ENCODE results near the gene PPFIA1.
"Not testable (repeated sequence)": the region's sequence is repeated elsewhere in the genome, so short reads cannot be mapped to it uniquely, and the experiment has no call there.

Gene PPFIA1

DNA sequence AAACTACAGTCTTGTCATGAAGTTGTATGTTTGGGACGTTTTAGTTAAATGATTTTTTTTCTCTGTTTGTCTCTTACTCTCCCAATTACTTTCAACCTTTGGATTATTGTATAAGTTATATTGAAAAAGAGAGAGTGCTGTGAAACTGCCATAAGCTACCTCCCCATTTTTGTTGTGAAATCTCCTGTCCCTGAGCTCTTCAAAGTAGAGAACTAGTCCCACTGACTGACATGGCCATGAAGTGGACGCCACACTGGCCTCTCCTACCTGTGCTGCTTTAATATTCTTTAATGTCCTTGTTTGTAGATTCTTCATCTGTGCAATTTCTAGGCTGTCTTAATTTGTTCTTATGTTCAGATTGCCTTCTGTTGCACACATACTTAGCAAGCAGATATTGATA, 56.3 kb downstream of the PPFIA1 start:
- no peak for DNase-seq

DNA sequence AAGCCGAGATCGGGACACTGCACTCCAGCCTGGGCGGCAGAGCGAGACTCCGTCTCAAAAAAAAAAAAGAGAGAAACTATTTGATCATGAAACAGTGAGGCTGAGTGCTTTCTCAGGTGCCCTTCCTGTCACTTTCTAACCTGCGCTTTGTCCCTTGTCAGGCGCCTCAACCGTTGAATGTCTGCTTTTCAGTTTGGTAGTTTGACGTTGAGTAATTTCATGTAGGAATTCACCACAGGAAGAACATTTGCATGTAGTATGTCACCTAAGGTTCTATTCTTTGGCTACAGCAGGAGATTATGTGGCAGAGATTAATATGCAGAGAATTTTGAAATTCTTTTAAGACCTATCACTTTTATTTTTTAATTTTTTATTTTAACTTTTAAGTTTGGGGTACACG, 57.2 kb downstream of the PPFIA1 start:
- no peak for DNase-seq

DNA sequence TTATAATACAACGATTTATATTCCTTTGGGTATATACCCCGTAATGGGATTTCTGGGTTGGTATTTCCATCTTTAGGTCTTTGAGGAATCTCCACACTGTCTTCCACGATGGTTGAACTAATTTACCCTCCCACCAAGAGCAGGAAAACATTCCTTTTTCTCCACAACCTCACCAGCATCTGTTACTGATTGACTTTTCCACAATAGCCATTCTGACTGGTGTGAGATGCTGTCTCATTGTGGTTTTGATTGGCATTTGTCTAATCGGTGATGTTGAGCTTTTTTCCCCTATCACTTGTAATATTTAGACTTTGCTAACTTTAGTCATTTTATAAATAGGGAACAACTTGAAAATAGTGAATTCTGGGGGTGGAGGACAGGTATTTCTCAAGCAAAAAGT, 58.1 kb downstream of the PPFIA1 start:
- no peak for DNase-seq

DNA sequence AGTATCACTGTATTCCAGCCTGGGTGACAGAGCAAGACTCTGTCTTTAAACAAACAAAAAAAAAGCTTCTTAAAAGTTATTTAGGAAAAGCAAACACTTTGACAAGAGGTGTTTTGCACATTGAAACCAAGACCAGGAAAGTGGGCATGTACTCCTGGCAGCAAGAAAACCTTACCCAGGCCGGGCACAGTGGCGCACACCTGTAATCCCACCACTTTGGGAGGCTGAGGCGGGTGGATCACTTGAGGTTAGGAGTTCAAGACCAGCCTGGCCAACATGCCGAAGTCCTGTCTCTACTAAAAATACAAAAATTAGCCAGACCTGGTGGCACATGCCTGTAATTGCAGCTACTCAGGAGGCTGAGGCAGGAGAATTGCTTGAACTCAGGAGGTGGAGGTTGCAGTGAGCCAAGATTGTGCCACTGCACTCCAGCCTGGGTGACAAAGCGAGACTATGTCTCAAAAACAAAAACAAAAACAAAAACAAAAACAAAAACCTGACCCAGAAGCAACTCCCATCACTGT, 60.9 kb downstream of the PPFIA1 start:
- not testable (repeated sequence) for DNase-seq

DNA sequence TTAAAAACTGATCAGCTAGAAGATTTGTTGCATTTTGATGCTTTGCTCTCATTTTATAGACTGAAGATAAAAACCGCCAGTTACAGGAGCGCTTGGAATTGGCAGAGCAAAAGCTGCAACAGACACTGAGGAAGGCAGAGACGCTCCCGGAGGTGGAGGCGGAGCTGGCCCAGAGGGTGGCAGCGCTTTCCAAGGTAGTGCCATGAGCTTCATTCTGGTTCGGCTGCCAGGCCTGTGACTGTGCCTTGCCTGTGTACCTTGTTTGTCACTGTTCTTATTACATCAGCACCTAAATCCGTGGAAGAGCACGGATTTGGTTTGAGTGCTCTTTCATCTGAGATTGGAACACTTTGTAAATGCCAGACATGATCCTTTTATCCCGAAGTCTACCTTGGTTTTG, 61.4 kb downstream of the PPFIA1 start:
- DNase-seq: no peak

DNA sequence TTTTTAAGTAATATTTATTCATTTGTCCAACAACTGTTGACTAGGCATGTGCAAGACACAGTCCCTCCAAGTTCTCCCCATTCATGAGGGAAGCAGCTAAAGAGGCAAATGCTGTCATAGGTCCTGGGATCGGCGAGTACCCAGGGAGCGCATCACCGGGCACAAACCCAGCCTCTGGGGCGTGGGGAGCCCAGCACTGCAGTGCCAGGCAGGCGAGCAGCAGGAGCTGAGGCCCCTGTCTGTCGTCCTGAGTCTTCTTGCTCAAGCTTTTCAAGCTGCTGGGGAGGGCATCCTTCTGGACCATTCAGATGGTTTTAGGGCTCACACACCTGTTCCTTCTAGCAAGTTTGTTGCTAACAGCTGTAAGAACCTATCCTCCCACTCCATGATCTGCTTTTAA, 62.1 kb downstream of the PPFIA1 start:
- DNase-seq: no peak

DNA sequence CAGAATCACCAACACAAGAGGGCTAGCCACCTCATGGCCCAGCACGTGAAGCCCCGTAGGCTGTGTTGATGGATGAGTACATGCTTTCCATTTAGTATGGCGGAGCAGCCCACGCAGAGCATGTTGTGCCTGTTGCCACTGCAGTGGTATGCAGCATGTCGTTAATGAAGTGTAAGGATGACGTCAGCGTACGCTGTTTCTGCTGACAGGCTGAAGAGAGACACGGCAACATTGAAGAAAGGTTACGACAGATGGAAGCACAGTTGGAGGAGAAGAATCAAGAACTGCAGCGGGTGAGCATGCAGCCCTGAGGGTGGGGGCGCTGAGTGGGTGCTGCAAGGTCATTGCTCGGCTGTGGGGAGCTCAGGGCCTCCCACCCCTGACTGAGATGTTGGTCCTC, 62.8 kb downstream of the PPFIA1 start:
- DNase-seq: no peak

DNA sequence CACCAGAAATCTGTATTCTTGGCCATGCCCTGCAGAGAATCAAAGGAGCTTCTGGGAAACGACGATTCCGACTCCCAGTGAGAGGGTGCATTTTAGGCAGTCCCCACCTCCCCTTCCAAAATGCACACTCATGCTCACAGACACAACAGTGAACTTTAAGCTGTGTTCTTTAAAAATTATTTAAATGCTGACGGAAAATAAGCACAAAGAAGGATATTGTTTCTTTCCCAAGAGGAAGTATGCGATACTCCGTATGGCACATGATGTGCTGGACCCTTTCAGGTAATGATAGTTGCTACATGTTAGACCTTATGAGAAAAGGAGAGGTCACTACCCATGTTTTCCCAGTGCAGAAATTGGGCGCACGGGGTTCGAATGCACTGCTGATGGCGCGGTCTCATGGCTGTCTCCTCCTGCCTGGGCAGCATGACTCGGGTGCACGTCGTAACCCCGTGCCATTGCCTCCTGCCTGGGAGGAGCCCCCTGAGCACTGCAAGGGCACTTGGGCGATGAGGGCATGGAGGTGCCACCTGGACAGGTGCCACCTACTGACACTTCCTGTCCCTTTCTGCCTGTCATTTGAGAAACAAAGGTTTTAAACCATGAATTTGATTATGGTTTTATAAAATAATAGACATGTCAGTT, 64.0 kb downstream of the PPFIA1 start:
- no peak for DNase-seq

DNA sequence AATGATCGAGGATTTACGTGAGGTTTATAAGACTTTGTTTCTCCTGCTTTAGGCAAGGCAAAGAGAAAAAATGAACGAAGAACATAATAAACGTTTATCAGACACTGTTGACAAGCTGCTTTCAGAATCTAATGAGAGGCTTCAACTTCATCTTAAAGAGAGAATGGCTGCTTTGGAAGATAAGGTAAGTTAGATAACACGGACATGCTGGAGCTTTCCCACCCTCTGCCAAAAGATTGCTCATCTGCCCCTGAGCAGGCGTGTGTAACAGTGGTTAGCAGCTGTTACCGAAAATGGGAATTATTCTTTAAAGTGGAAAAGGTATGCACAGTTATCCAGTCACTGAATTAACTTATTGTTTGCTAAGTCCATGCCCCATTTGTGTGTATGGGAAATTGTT, 65.0 kb downstream of the PPFIA1 start:
- no peak for DNase-seq

DNA sequence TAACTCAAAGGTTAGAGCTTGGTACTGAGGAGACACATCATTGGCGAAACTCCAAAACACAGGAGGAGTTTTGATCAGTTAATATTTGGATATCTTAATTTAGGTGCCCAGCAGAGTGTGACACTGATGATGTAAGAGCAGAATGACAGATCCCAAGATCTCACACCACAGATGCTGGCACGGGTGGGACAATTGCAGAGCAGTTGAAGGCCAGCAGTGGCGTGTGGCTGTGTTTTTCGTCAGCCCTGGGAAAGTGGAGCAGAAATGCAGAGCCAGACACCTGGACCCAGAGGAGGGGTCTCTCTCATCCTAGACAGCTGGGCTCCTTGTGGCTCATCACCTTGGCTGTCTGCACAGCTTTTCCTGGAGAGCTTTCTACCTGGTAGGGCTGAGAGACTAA, 68.1 kb downstream of the PPFIA1 start:
- DNase-seq: no peak

DNA sequence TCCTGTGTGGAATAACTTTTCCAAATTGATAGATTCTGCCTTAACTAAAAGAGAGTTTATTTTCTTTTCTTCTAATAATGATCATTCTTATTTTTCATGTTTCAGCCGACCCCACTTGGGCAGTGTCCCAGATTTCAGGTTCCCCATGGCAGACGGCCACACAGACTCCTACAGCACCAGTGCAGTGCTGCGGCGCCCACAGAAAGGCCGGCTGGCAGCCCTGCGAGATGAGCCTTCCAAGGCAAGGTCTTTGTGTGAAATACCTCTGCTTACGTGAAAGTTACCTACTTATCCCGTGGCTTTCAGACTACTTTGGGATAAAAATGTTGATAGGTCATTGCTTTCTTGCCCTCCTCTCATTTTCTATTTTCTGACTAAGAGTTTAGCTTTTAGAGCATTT, 68.6 kb downstream of the PPFIA1 start:
- DNase-seq: no peak

DNA sequence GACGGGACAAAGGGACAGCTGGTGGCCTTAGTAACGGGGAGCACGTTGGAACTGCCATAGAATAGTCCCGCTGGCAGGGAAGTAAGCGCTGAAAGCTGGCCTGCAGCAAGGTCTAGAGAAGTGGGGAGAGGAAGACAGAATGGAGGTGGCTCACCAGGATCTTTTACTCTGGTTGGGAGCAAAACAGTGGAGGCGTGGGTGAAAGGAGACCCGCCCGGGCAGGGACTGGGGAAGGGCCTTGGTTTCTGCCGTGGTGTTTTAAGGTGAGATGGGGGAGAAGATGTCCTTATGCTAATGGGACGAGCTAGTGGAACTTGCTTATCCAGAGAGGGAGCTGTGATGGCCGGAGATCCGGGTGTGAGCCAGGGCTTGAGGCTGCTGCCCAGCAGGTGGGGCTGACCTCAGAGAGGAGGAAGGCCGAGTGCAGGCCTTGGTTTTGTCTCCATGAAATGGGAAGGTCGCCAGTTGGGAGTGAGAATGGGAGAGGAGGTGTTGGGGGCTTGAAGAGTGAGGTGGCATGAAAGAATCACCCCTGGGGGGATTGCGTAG, 71.5 kb downstream of the PPFIA1 start:
- DNase-seq: no peak

DNA sequence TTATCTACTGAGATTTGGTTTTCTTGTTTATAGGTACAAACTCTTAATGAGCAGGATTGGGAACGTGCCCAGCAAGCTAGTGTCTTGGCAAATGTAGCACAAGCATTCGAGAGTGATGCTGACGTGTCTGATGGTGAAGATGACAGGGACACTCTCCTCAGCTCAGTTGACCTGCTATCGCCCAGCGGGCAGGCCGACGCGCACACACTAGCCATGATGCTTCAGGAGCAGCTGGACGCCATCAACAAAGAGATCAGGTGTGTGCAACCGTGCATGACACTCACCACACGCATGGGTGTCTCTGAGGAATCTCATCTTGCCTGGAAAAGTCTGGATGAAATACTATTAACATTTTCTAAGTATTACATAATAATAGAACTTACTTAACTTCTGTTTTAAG, 73.1 kb downstream of the PPFIA1 start:
- DNase-seq: no peak

DNA sequence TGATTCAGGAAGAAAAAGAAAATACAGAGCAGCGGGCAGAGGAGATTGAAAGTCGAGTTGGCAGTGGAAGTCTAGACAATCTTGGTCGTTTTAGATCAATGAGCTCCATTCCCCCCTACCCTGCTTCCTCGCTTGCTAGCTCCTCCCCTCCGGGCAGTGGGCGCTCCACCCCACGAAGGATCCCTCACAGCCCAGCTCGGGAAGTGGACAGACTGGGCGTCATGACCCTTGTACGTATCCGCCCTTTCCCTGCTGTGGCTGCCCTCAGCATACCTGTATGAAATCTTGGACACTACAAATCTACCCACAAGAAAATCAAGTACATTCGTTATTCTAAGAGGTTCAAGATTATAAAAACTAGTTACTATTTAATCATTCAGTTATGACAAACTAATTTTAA, 77.7 kb downstream of the PPFIA1 start:
- no peak for DNase-seq

DNA sequence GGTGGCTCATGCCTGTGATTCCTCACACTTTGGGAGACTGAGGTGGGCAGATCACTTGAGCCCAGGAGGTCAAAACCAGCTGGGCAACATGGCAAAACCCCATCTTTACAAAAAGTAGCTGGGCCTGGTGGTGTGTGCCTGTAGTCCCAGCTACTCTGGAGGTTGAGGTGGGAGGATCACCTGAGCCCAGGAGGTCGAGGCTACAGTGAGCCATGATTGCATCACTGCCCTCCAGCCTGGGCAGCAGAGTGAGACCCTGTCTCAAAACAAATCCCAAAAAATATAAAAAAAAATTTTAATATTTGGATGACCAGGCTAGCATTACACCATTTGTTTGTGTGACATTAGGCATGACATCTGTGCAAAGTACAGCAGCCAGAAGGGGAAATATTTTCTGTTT, 78.1 kb downstream of the PPFIA1 start:
- no peak for DNase-seq

DNA sequence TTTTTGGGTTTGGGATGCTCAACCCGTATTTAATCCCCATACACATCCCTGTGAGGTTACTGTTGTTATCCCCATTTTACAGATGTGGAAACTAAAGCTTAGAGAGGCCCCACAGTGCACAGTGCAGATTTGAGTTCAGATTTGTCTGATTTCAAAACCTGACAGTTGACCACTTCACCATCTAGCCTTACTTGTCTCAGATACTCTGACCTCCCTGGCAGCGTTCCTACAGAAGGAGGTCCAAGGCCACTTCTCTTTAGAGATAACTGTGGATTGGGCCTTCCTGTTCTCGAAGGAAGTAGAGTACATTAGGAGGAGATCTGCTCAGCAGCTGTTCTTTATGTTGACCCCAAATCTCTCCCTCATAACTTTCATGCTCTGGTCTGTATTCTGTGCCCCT, 81.2 kb downstream of the PPFIA1 start:
- no peak for DNase-seq

DNA sequence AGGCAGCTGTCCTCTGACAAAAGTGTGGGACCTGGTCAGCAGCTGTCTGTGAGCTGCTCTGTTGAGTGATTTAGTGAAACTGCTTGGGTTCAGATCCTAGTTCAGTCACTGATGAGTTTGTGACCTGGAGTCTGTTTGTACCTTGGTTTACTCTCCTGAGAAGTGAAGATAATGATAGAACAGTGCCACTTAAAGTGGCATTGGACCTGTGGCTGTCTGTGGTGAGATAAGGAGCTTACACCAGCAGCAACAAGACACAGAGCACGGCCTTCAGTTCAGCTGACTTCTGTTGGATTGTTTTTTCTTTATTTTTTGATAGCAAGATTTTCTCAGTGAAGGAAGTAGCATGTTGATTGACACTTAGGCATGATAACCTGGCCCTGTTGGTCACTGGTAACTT, 81.6 kb downstream of the PPFIA1 start:
- DNase-seq: no peak

DNA sequence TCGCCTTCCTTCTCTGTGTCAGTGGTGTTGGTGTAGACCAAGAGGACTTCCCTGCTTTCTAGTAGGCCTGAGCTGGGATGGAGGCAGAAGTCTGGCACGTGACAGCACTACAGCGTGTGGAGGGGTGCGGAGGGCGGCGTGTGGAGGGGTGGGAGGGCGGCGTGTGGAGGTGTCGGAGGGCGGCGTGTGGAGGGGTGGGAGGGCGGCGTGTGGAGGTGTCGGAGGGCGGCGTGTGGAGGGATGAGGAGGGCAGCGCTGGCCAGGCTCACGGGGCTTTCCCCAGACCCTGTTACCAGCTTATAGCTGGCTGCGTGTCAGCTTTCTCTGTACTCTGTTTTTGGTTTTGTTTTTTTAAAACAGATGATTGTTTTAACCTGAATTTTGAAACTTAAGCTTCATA, 82.1 kb downstream of the PPFIA1 start:
- no peak for DNase-seq

DNA sequence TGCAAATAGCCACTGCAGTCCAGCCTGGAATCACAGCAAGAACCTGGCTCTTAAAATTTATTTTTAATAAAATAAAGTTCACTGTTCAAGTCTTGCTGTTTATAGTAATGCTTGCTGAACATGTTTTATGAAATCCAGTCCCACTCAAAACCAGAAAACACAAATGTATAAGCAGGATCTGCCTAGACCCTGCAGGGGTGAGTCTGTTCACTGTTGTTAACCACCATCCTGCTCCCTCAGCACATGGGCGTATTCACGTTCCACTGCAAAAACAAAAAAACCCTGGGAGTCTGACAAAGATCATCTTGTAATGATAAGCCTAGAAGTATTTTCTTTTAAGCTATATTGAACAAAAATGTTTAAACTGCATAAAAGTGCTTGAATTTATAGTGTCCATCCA, 82.8 kb downstream of the PPFIA1 start:
- DNase-seq: no peak

DNA sequence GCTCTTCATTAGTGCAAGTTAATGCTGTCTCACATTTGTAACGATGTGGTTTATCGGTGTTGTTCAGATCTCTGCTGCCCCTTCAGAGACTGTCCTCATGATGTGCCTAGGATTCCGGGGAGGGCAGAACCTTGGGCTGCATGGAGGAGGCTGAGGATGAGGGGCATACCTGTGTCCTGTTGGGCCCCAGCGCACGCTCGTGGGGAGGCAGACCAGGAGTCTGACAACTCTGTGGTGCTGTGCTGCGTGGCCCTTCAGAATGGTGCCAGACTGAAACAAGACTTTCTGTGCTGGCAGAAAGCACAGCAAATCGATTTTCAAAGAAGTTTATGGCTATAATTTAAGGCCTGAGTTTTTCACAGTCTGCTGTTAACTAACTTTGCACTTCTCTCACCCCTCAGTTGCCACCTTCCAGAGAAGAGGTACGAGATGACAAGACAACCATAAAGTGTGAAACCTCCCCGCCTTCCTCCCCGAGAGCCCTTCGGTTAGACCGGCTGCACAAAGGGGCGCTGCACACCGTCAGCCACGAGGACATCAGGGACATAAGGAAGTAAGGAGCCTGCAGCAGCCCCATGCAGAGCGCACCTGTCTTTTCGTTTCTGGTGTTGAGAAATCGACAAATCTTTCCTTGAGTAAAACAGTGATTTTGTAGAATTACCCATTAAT, 83.5 kb downstream of the PPFIA1 start:
- DNase-seq: no peak

DNA sequence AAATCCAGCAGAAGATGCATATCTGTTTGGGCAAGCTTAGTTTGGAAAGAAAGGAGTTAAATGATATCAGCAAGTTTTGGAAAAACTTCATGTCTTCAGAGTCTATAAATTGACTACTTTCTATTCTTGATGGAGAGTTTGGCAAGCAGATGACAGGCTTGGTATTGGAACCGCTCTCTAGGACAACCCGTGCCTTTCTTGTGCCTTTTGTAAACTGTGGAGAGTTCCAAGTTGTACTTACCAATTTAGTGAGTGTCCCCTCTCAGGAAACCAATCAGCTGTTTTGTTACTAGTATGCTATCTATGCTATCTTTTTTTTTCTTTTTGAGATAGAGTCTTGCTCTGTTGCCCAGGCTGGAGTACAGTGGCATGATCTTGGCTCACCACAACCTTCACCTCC, 84.1 kb downstream of the PPFIA1 start:
- no peak for DNase-seq

DNA sequence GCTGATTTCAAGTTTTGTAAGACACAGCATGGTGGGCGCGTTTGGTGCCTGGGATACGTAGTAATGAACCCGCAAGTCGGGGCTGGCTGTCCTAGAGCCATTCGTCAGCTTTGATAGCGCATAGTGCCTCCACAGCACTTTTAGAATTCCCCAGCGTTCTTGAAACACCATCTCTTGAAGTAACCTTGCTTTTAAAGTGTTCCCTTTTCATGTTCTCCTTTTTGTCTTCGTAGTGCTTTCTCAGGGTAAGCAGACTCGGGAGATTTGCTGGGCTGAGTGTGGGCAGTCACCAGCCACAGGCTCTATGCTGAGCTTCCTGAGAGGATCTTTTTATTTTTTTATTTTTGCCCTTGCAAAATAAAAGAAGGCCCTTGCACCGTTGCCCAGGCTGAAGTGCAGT, 88.3 kb downstream of the PPFIA1 start:
- no peak for DNase-seq

DNA sequence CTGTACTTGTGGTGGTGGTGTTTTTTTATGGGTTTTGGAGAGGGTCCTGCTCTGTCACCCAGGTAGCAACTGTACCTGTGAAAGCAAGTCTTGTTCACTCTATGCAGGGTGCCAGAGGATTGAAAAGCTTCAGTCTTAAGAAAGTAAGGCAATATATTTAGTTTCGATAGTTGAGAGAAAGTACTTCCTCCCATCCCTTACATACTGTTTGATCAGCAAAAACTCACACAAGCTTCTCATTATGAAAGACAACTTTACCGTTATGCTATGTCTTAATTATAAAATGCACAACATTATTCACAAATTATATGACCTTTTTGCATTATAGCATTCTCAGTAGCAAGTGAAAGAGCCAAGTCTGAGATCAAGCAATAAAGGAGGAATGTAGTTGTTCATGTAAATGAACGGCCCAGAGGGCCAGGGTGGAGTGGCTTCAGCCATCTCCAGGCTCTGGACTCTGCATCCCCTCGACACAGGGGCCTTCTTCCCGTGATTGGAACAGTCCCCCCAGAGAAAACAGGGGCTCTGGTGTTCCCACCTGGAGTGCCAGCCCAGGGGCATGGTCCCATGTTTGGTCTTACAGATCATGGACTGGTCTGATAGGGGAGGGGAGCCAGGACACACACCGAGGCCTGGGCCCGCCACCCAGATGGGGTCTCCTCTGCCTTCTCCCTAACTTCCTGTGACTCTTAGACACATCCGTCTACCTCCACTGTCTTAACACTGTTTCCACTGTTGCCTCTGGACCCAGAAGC, 89.1 kb downstream of the PPFIA1 start:
- no peak for DNase-seq

DNA sequence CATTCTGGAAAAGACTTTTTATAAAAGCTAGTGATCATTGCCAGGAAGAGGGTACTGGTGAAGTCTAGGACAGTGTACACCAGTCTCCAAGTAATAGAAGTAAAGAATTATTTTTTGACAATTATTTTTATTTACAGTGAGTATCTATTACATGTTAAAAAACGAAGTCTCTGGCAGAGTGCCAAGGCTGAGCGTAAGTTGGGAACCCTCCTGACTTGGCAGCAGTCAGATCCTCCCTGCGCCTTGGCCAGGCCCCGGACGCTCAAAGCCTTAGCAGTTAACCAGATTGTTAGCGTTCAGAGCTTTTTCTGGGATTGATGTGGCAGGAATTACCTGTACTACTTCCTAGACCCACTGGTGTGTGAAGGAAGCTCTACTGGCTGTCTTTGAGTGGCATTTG, 89.7 kb downstream of the PPFIA1 start:
- DNase-seq: no peak
